Stimulated activated CD4-positive, alpha-beta T cell treated with anti-CD3 and anti-CD28 coated beads, TNF-alpha, amount 100 ng/mL, for 24 hours (primary cell): ENCODE measurements around the gene HOXD4.

ENCODE experiments used
- DNase-seq, 3 experiments: peaks; one replicate each; pipeline ENCODE4 v3.0.0-alpha.2; 2020; ENCODE audit warnings: low read depth in 3 of 3

Gene HOXD4

GRCh38 chr2:176187899-176188773 is 36.8 kb downstream of the HOXD4 start, which contains the start of gene HOXD1:
TSS of gene HOXD1 (plus strand) at chr2:176188668. CDS start at chr2:176188802, 134 bp downstream.
- DNase-seq: no peak

- DNase-seq: no peak
These were observed 37.7 kb downstream of the HOXD4 start for GRCh38 chr2:176188774-176189680.

GRCh38 chr2:176189681-176190641 is 38.6 kb downstream of the HOXD4 start:
- no peak for DNase-seq

- DNase-seq: no peak
These were observed 41.0 kb downstream of the HOXD4 start for GRCh38 chr2:176192351-176192750.

- no peak for DNase-seq
These were observed 41.7 kb downstream of the HOXD4 start for GRCh38 chr2:176193048-176193447.

GRCh38 chr2:176199902-176200301 is 48.6 kb downstream of the HOXD4 start:
- DNase-seq: no peak

GRCh38 chr2:176200971-176201370 is 49.6 kb downstream of the HOXD4 start:
- no peak for DNase-seq

- DNase-seq: no peak
These were observed 51.1 kb downstream of the HOXD4 start for GRCh38 chr2:176202491-176202890.
